GM23338 (cell line): ENCODE data around the gene SSMEM1. TPM values are rescaled to one million over a fixed set of nuclear protein-coding genes. Genes with fewer than 3 reads are reported as not detected.

Source experiments
- ATAC-seq: fragments of 200-7000 bp; cut with Tn5 transposase; 3 replicates; pipeline ENCODE4 v1.9.1; 2020
- DNase-seq: peaks from one replicate; pipeline ENCODE4 v3.0.0-alpha.2; 2015; ENCODE audit warnings: low spot score
- H2AFZ ChIP-seq: fragments of 200-600 bp; sonication (generic); 2 replicates; pipeline ENCODE4 v1.8.0; 2016; ENCODE audit warnings: antibody characterized with exemption, mild to moderate bottlenecking, moderate library complexity
- H3F3A ChIP-seq: fragments of 200-600 bp; sonication (generic); replicated peaks from 2 replicates; pipeline ENCODE4 v1.8.0; 2017; ENCODE audit warnings: antibody characterized with exemption, mixed run types, low read depth
- H3K27ac ChIP-seq: fragments of 200-600 bp; sonication (generic); 2 replicates; pipeline ENCODE4 v1.6.1; 2016; ENCODE audit warnings: low read depth
- H3K27me3 ChIP-seq: fragments of 200-600 bp; sonication (generic); 2 replicates; pipeline ENCODE4 v1.8.0; 2016; ENCODE audit warnings: mild to moderate bottlenecking, mixed run types, moderate library complexity; ENCODE audit not compliant: insufficient read depth
- H3K36me3 ChIP-seq: fragments of 200-600 bp; sonication (generic); 2 replicates; pipeline ENCODE4 v1.8.0; 2016; ENCODE audit warnings: mild to moderate bottlenecking; ENCODE audit not compliant: insufficient read depth
- H3K4me1 ChIP-seq: fragments of 200-600 bp; sonication (generic); 2 replicates; pipeline ENCODE4 v1.8.0; 2016; ENCODE audit warnings: mild to moderate bottlenecking, moderate library complexity; ENCODE audit not compliant: insufficient read depth
- H3K4me2 ChIP-seq: fragments of 200-600 bp; sonication (generic); 2 replicates; pipeline ENCODE4 v1.7.1; 2017; ENCODE audit warnings: mixed run types
- H3K4me3 ChIP-seq: fragments of 200-600 bp; sonication (generic); 2 replicates; pipeline ENCODE4 v1.6.1; 2016; ENCODE audit warnings: mixed run types
- H3K79me2 ChIP-seq: fragments of 200-600 bp; sonication (generic); replicated peaks from 2 replicates; pipeline ENCODE4 v1.8.0; 2017; ENCODE audit warnings: mild to moderate bottlenecking; ENCODE audit not compliant: insufficient read depth
- H3K9me2 ChIP-seq: fragments of 200-600 bp; sonication (generic); 2 replicates; pipeline ENCODE4 v1.8.0; 2017; ENCODE audit not compliant: insufficient read depth
- H4K20me1 ChIP-seq: fragments of 200-600 bp; sonication (generic); replicated peaks from 2 replicates; pipeline ENCODE4 v1.8.0; 2017; ENCODE audit warnings: mild to moderate bottlenecking; ENCODE audit not compliant: insufficient read depth
- H3K27ac Mint-ChIP-seq: 2 replicates; pipeline ENCODE4 v1.8.0; 2020; ENCODE audit warnings: inconsistent platforms, mild to moderate bottlenecking, moderate library complexity, mixed read lengths
- H3K27me3 Mint-ChIP-seq: 3 replicates; pipeline ENCODE4 v1.8.0; 2022; ENCODE audit warnings: low read depth, mild to moderate bottlenecking, moderate library complexity, mixed read lengths, inconsistent platforms; ENCODE audit not compliant: insufficient read depth, poor library complexity
- H3K36me3 Mint-ChIP-seq: 3 replicates; pipeline ENCODE4 v1.8.0; 2021; ENCODE audit warnings: low read depth, mild to moderate bottlenecking, inconsistent platforms, moderate library complexity, mixed read lengths
- H3K4me1 Mint-ChIP-seq: 3 replicates; pipeline ENCODE4 v1.8.0; 2020; ENCODE audit warnings: mild to moderate bottlenecking, inconsistent platforms, mixed read lengths
- H3K4me3 Mint-ChIP-seq: 3 replicates; pipeline ENCODE4 v1.8.0; 2021; ENCODE audit warnings: moderate library complexity, mild to moderate bottlenecking, inconsistent platforms, mixed read lengths
- H3K9me3 Mint-ChIP-seq: 3 replicates; pipeline ENCODE4 v1.8.0; 2020; ENCODE audit warnings: moderate library complexity, mild to moderate bottlenecking, inconsistent platforms, mixed read lengths
- CREB1 ChIP-seq: fragments of 250-450 bp; sonication (Bioruptor Pico); IDR thresholded peaks from 2 replicates; pipeline ENCODE4 v1.5.0; 2020; ENCODE audit warnings: low read depth, mild to moderate bottlenecking, moderate library complexity
- CTCF ChIP-seq, 2 experiments: fragments of 200-600 bp in 1 of 2; sonication (generic) in 1 of 2; conservative IDR thresholded peaks; 2 replicates each; pipeline versions ENCODE4 v1.5.1 to v1.6.1; 2016 to 2017; ENCODE audit warnings: antibody characterized with exemption in 2 of 2, low read depth in 2 of 2, mild to moderate bottlenecking in 2 of 2, moderate library complexity in 1 of 2
- ETS1 ChIP-seq: IDR thresholded peaks from 2 replicates; pipeline ENCODE4 v1.6.1; 2016; ENCODE audit warnings: antibody characterized with exemption
- EZH2 ChIP-seq: fragments of 200-600 bp; sonication (generic); IDR thresholded peaks from one replicate; pipeline ENCODE4 v1.8.0; 2017; ENCODE audit warnings: antibody characterized with exemption, mild to moderate bottlenecking, low read depth; ENCODE audit not compliant: unreplicated experiment
- EZH2phosphoT487 ChIP-seq: fragments of 200-600 bp; sonication (generic); IDR thresholded peaks from one replicate; pipeline ENCODE4 v1.8.1; 2018; ENCODE audit warnings: antibody characterized with exemption; ENCODE audit not compliant: unreplicated experiment
- JUNB ChIP-seq: IDR thresholded peaks from one replicate; pipeline ENCODE4 v1.6.1; 2016; ENCODE audit warnings: antibody characterized with exemption; ENCODE audit not compliant: unreplicated experiment
- NANOG ChIP-seq: IDR thresholded peaks from 2 replicates; pipeline ENCODE4 v1.6.1; 2016; ENCODE audit warnings: antibody characterized with exemption, borderline replicate concordance
- POLR2AphosphoS5 ChIP-seq: IDR thresholded peaks from 2 replicates; pipeline ENCODE4 v1.6.1; 2016; ENCODE audit warnings: antibody characterized with exemption, low read depth
- REST ChIP-seq: IDR thresholded peaks from one replicate; pipeline ENCODE4 v1.6.1; 2018; ENCODE audit warnings: antibody characterized with exemption; ENCODE audit not compliant: unreplicated experiment
- STAT1 ChIP-seq: IDR thresholded peaks from one replicate; pipeline ENCODE4 v1.6.1; 2016; ENCODE audit warnings: antibody characterized with exemption; ENCODE audit not compliant: unreplicated experiment
- ZNF114 ChIP-seq: fragments of 250-450 bp; sonication (Bioruptor Pico); IDR thresholded peaks from 2 replicates; pipeline ENCODE4 v1.5.0; 2020; ENCODE audit warnings: mild to moderate bottlenecking, moderate library complexity
- ZNF331 ChIP-seq: fragments of 250-450 bp; sonication (Bioruptor Pico); IDR thresholded peaks from 2 replicates; pipeline ENCODE4 v1.5.0; 2020; ENCODE audit warnings: low read depth, mild to moderate bottlenecking, moderate library complexity
- ZNF462 ChIP-seq: fragments of 250-450 bp; sonication (Bioruptor Pico); IDR thresholded peaks from 2 replicates; pipeline ENCODE4 v1.5.0; 2020; ENCODE audit warnings: mild to moderate bottlenecking, moderate library complexity
- long read RNA-seq: library from polyadenylated mRNA; unstranded; transcript quantifications from one replicate; pipeline ENCODE4 v2.0.0, GENCODE V29; 2020; ENCODE audit not compliant: unreplicated experiment
- polyA plus RNA-seq: library from polyadenylated mRNA; unstranded; fragments of >200 nt; fragmentation: Nextera tagmentation; extraction: Ambion mirVana; gene quantifications from 2 replicates; pipeline ENCODE4 v1.2.1, GENCODE V29; 2016
- total RNA-seq: library from RNA; depleted of rRNA; stranded (reverse); fragments of >200 nt; shearing (Covaris generic); gene quantifications from 2 replicates; pipeline ENCODE4 v1.2.3, GENCODE V29; 2014; rRNA removed

Gene SSMEM1
- total RNA-seq (not detected in 2 replicates), polyA plus RNA-seq (not detected in 2 replicates)
- long read RNA-seq, result 0 reads

GRCh38 chr7:130207642-130208041, at the start of gene SSMEM1:
Gene SSMEM1, plus strand, starts transcription at chr7:130207860. Its CDS starts 51 bp downstream, at chr7:130207911.
- Histone ChIP-seq H4K20me1 (no peaks in the 10 kb centered on the region), H3K9me2 (no peaks in the 10 kb centered on the region), H3K4me1 (no peaks in the 10 kb centered on the region), H3K27ac (no peak within 1 kb of the TSS), H3K27me3 (no peaks in the 10 kb centered on the region), H2AFZ (no peak within 1 kb of the TSS; the same call in 1 of the 2 replicates), H3K36me3 (peaks cover 5% of the 10 kb centered on the region; the same call in 1 of the 2 replicates), H3F3A (no peaks in the 10 kb centered on the region), H3K4me2 (no peak within 1 kb of the TSS), H3K79me2 (no peaks in the 10 kb centered on the region), H3K4me3 (no peak within 1 kb of the TSS)
- TF ChIP-seq ETS1 (no peak), CTCF (conservative IDR thresholded peaks at IDR 0.05; ENCODE audit: low read depth in 2 of 2) (no peak), EZH2phosphoT487 (no peak), POLR2AphosphoS5 (no peak), CREB1 (CRISPR knock-in tag) (no peak), ZNF331 (no peak), ZNF114 (CRISPR knock-in tag) (no peak), REST (no peak), STAT1 (no peak), EZH2 (no peak), NANOG (no peak), JUNB (no peak), ZNF462 (no peak)
- no peaks in the 10 kb centered on the region for H3K9me3 Mint-ChIP-seq
- ATAC-seq (no peak), DNase-seq (no peak)
- no peaks in the 10 kb centered on the region; the same call in 2 of the 3 replicates for H3K4me1 Mint-ChIP-seq
- H3K4me3 Mint-ChIP-seq, result no peak within 1 kb of the TSS
- no peak within 1 kb of the TSS for H3K27ac Mint-ChIP-seq
- H3K27me3 Mint-ChIP-seq, result peaks cover 3% of the 10 kb centered on the region
- peaks cover 11% of the 10 kb centered on the region for H3K36me3 Mint-ChIP-seq
